Ectodermal cell (in vitro differentiated cells): ENCODE measurements around the gene TSSK2.

ENCODE experiments used
- H3K27ac ChIP-seq: 2 replicates; pipeline ENCODE4 v1.7.0; 2013; ENCODE audit warnings: mild to moderate bottlenecking, low read depth, low read length; ENCODE audit not compliant: insufficient read depth, poor library complexity, severe bottlenecking
- H3K27me3 ChIP-seq: 2 replicates; pipeline ENCODE4 v1.7.0; 2013; ENCODE audit warnings: mild to moderate bottlenecking, low read length; ENCODE audit not compliant: insufficient read depth, control insufficient read depth, poor library complexity, severe bottlenecking
- H3K36me3 ChIP-seq: one replicate; pipeline ENCODE4 v1.7.0; 2013; ENCODE audit warnings: low read length; ENCODE audit not compliant: control insufficient read depth, insufficient read depth
- H3K4me1 ChIP-seq: one replicate; pipeline ENCODE4 v1.7.0; 2013; ENCODE audit warnings: low read length; ENCODE audit not compliant: control insufficient read depth, insufficient read depth
- H3K4me3 ChIP-seq: 2 replicates; pipeline ENCODE4 v1.7.0; 2013; ENCODE audit warnings: low read depth, low read length, control low read depth; ENCODE audit not compliant: insufficient read depth
- H3K9me3 ChIP-seq: 2 replicates; pipeline ENCODE4 v1.7.0; 2013; ENCODE audit warnings: mild to moderate bottlenecking, low read length, moderate library complexity; ENCODE audit not compliant: control insufficient read depth
- WGBS, 2 experiments: methylation state at CpG; one replicate each; pipeline ENCODE4 v1.1.7; 2013; ENCODE audit warnings: missing lambda C conversion rate in 2 of 2; 5-methylcytosine and 5-hydroxymethylcytosine counted together

The TSSK2 gene

DNA sequence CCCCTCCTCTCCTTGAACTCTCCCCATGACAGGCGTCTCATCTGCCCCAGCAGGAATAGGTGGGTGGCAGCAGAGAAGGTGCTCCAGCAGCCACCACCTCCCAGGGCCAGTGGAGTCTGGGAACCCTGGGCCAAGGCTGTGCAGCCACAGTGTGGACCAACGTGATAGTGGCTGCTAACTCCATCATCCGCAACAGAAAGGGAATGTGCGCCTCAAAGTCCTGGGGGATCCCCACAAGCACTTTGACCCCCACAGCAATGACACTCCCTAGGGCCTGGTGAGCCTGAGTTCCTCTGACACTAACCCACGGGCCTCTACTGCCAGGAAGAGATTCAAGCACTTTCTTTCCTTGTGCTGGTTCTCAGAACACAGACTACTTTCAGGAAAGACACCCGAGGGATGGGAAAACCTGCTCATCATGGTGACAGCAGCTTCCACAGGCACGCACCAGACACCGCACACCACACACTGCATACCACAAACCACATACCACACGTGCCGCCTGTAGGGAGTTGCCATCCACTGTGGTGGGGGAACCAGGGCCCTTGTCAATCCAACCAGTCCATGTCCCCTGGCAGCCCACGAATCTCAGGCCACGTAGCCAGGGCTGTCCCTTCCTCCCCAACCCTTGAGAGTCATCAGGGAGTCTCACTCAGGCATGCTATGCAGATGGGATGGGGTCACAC lies 50.8 kb downstream of the TSSK2 start:
- no peaks in the 10 kb centered on the region for H3K9me3 ChIP-seq
- no peak overlapping the region for H3K4me3 ChIP-seq
- H3K36me3 ChIP-seq: no peaks in the 10 kb centered on the region
- WGBS, 2 experiments: 84 to 87% methylated on average over 12 of the region's 12 CpGs
- peaks cover 18% of the 10 kb centered on the region for H3K4me1 ChIP-seq
- H3K27me3 ChIP-seq: no peaks in the 10 kb centered on the region
- H3K27ac ChIP-seq: no peak overlapping the region
